NCI-H2081 (cell line): ENCODE measurements around the gene MPST.
A peak's percentile ranks its signal among the peaks of the same experiment; 100 is the strongest.

Experiments used
- DNase-seq, 2 experiments: peaks; one replicate each; lab custom pipeline; 2025; lab: John Stamatoyannopoulos, UW

Gene MPST

DNA sequence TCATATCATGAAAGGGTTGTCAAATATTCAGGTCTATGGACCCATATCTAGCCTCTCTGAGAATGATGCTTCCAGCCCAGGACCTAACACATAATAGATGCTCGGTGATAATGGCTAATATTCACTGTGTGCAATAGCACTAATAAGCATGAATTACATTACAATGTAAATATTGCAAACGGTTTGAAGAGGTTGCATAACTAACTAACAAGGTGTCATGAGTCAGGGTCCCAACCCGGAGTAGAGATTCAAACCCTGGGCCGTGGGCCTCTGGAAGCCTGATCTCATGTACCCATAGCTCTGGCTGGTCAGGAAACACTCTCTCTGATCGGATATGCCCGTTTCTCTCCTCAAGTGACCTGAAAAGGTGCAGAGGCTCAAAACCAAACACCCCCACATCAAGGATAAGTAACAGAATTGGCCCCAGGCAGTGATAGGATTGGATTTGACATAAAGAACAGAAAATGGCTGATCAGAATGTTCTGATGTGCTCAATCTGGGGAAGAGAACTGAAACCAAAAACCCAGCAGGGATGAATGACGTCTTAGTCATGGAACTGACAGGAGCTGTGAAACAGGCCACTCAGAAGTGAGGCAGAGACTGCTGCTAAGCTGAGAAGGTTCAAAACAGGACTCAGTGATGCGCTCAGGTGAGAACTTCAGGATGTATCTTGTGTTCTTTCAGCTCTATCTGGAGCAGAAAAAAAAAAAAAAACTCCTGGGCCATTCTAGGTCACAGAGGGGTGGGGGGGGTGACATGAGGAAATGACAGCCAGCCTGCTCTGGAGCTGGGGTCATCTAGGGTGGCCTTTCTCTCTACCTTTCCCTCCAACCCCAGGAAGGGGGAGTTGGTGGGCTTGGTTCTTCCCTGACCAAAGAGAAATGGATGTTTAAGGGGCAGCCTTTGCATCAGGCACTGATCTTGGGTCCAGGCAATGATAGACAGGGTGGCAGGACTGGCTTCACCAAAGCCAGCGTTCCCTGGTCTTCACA is 25.4 kb downstream of the MPST start:
- DNase-seq, result no peak

DNA sequence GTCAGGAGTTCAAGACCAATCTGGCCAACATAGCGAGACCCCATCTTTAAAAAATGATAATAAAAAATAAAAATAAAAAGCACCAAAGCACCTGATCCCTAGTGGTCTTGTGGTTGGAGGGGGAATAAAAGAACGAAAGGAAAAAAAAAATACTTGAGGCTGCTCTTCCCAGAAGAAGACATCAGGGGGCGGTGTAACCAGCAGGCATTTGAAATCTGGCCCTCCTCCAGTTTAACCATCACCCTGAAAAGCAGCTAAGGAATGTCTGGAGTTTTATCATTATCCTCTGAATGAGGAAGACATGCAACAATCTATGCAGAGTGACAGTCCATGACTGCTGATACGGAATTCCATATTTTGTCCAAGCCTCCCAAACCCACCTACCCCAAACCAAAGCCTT is 26.4 kb downstream of the MPST start:
- no peak for DNase-seq

DNA sequence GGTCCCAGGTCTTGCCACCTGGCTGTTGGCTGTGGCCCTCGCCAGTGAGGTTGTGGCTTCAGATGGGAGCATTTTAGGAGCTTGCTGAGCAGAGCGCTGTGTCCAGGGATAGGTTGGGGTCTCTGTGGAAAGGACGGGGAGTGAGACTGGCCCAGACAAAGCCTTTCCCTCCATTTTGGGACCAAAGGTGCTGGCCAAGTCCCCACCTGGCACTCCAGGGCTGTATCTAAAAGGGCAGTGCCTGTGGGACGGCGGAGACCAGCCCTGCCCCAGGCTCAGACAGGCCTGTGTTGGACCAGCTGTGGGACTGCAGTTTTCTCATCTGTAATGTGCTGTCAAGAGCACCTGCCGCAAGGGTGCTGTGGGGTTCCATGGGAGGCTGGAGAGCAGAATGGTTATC is 27.0 kb downstream of the MPST start:
- DNase-seq, result no peak

DNA sequence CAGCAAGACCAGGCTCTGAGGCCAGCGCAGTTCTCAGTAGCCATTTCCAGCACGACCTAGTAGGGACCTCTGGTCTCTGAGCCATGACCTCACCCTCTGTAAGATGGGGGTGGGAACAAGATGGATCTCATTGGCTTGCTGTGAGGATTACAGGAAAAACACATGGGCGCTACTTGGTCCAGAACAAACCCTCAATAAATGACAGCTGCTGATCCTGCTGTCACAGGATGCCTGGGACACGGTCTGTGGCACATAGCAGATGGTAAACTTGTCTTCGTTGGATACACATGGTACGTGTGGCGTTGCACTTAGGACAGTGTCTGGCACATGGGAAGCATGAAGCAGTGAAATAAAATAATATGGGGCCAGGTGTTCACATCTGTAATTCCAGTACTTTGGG is 27.5 kb downstream of the MPST start:
- no peak for DNase-seq

DNA sequence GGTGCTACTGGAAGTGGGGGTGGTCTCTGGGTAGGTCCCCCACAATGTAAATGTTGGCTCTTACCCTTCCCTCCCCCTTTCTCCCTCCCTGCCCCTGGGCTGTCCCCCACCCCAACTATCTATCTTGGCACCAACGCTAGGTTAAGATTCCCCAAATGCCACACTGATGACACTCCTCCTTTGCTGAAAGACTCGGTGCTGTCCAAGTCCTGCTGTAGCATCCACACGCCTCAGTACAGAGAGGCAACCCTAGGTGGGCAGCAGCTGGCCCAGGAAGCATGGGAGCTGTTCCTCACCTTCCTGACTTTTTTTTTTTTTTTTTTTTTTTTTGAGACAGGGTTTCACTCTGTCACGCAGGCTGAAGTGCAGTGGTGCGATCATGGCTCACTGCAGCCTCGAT is 28.6 kb downstream of the MPST start:
- DNase-seq, result no peak

DNA sequence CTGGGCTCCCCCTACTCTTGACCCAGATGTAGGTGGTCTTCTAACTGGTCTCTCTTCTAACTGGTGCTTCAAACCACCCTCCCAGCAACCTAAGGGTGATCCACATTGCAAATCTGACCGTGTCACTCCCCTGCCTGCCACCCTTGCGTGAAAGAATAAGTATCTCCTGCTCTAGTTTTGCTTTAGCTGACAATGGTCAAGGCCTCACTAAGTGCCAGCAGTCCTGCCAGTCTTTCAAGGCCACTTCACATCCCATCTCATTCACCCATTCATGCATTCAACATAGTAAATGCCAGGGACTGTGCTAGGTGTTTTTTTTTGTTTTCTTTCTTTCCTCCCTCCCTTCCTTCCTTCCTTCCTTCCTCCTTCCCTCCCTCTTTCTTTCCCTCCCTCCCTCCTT is 29.7 kb downstream of the MPST start:
- no peak for DNase-seq

DNA sequence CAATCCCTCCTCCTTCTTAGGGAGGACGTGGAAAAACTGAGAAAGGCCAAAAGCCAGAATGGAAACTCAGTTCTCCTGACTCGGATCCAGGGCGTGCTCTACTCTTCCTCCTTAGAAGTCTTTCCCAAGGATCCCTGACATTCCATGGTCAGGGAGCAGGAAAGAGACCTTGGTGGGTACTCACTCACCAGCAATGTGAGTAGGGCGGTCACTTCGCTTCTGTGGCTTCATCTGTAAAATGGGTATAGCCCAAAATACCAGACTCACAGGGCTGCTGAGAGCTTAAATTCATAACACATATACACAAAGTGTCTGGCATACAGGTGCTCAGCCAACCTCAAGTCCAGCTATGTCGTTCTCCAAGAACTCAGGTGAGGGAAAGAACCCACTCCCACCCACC is 31.4 kb downstream of the MPST start:
- DNase-seq, result no peak

DNA sequence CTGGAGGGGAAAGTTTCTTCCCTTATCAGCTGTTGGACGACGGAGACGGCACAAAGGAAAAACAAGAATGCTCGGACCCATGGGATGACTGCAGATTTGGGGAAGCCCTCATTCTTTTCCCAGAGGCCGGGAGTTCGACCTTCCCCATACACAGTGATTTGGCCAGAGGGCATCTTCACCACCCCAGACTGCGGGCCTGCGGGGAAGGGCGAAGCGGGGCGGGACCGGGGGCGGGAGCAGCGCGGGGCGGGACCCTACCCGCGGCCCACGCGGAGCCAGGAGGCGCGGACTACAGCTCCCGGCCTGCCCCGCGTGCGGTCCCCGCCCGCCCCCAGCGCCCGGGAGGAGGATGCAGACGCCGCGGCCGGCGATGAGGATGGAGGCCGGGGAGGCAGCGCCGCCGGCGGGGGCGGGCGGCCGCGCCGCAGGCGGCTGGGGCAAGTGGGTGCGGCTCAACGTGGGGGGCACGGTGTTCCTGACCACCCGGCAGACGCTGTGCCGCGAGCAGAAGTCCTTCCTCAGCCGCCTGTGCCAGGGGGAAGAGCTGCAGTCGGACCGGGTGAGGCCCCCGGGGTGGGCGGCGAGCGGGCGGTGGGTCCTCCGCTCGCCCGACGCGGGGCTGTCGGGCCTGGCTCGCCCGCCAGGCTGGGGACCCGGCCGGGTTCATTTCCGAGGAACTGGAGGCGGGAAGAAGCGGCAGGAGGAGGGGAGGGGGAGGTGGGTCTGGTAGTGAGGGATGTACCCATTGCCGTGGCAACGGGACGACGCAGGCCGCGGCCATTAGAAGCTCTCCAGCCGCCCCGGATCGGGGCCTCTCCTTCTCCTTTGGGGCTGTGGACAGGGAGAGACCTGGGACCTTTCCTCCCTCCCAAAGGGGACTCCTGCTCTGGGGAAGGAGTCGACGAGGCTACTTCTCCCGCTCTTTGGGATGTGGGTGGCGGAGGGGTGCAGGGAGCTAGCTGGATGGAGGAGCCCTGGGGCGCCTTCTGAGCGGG is 32.1 kb downstream of the MPST start, which contains the start of gene KCTD17:
Gene KCTD17 (plus strand): TSS at position 352 of the 995 bp plus-strand sequence. CDS start 19 bp downstream, at position 371.
- DNase-seq, result peak; percentile 27 to 54

DNA sequence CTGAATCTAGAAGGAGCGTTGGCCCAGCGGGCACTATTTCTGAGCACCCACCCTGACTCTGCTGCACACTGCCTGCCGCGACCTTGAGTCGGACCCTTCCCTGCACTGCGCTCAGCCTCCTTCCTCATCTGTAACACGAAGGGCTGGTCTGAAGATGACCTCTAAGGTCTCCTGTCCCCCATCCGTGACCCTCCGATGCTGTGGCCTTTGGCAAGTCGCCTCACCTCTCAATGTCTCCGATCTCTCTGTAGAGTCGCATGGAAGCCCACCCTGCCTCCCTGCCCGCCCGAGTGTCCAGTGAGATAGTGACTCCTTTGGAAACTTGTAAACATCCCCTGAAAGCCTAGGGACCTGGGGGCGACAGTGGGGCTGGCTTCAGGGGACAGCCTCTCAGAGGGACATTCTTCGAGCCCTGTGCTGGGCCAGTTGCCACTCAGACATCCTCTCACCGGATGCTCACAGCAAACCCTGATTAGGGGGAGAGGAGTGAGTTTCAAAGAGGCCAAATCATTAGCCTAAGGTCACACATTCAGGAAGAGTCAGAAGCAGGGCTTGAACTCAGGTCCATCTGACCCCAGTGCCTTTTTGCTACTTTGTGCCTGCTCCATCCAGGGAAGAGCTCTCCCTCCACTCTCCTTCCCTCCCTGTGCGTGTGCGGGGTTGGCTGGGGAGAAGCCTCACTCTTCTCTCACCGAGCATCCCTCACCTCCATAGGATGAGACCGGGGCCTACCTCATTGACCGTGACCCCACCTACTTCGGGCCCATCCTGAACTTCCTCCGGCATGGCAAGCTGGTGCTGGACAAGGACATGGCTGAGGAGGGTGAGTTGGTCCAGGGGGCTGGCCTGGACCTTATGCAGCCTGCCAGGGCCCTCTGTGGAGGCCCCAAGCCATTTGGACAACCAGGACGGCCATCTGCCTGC is 33.1 kb downstream of the MPST start:
- no peak for DNase-seq

DNA sequence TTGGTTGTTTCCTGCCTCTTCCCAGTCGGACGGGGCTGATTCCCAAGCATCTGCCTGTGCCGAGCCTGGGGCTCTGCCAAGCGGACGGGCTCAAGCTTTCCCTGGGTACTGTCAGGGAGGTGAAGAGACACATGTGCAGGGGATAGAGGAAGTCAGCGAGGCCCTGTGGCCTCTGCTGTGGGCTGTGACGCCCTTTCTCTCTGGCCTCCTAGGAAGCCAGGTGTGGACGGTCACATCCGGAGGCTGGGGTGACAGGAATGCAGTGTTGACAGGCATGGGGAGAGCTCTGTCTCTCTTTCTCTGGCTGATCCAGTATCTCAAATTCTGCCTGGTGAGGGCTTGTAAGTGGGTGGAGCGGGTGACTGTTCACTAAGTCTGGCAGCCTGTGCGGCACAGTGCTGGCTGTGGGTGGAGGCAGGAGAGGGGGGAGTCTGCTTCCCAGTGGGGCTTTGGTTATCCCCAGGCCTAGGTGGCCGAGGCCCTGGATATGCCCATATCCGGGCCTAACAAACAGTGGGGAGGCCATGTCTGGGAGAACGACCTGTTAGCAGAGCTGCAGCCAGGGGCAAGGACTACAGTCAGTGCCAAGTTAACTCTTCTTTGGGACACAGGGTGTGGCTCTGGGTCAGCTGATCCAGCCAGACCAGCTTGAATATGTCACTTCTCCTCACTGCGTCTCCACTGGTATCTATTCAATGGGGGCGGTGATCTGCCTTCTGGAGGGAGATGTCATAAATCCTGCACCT is 33.9 kb downstream of the MPST start:
- no peak for DNase-seq

DNA sequence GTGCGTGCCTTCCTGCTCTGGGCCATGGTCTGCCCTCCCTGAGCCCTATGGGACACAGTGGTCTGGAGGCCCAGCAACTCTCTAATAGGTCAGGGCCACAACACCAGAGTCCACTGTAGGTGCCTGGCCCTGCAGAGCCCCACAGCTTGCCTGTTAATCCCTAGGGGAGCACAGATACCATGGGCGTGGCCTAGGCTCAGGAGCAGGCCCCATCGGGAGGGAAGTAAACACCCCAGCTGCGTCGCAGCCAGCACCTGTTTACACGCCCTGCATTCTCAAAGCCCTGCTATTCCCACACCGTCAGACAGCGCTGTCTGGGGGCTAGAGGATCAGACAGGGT is 34.5 kb downstream of the MPST start:
- DNase-seq, result peak in 1 of 2 experiments; percentile 51

DNA sequence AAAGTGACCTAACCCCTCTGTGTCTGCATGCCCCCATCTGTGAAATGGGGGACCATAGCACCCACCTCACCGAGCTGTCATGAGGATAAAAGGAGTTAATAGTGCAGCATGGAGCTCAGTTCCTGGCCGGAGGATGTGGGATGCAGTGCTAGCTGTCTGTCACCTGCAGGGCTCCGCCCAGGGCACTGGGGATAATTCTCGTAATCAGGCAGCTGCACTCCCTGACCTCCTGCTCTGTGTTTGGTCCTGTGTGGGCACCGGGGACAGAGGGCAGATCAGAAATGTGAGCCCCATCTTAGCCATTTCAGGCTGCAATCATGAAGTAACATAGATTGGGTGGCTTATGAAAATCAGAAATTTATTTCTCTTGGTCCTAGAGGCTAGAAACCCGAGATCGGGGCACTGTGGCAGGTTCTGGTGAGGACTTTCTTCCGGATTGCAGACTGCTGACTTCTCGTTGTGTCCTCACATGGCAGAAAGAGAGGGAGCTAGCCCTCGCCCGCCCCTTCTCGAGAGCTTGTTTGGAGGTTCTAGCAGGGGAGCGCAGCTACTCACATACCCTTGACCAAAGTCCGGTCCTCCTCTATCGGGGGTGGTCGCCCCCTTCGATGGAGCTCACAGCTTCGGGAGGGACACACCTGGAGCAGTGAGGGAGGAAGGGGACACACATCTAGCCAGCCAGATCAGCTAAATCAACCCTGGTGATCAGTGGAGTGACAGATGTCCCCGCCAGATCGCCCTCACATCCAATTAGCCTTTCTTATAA is 35.2 kb downstream of the MPST start:
- no peak for DNase-seq

DNA sequence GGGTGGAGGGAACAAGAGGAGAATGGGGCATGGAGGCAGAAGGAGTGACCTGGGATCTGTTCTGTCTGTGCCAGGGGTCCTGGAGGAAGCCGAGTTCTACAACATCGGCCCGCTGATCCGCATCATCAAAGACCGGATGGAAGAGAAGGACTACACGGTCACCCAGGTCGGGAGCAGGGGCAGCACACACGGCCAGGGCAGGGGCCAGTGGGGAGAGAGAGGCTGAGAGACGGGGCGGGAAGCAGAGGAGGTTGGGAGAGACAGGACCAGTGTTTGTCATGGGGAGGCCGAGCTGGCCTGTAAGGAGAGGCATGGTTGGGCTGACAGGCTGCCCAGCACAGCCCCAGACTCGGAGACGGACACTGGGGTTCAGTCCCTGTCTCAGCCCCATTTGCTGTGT is 36.7 kb downstream of the MPST start:
- no peak for DNase-seq

DNA sequence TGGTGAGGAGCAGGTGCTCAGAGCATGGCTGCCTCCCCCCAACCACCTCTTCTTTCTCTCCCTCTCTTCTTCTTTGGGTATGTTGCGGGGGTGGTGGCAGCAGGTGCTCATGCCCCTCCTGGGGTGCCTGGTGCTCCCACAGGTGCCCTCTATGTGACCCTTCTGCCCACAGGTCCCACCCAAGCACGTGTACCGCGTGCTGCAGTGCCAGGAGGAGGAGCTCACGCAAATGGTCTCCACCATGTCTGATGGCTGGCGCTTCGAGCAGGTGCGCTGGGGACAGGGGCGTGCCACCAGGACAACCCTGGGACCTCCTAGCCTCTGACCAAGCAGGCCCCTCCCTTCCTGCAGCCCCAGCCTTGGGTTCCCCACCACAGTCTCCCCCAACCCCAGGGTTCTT is 37.7 kb downstream of the MPST start:
- DNase-seq, result no peak

DNA sequence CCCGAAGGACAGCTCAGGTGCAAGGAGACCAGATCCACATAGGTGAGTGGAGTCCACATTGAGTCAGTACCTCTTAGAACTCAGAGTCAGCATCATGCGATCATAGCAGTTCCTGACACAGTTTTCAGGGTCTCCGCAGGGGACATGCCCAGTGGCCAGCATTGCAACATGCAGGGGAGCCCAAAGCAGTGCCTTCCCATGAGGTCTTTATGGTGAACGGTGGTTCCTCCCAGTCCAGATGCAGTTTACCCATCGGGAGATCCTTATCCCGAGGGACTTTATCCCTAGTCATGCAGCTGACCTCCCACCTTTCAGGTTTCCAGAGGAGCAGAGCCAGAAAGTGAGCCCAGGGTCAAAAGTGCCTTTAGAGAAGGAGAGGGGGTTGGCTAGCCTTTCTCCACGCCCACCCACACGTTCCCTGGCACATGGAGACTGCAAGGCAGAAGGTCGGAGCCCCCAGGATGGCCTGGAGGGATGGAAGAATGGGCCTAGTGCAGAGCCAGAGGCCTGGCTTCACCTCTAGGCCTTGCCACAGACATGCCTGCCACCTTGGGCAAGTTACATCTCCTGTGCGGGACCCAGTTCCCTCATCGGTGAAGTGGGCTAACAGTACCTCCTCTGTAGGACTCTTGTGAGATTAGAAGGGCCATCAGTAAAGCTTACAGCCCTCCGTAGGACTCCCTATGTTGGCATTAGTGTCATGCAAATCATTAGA is 38.4 kb downstream of the MPST start:
- DNase-seq, result no peak

DNA sequence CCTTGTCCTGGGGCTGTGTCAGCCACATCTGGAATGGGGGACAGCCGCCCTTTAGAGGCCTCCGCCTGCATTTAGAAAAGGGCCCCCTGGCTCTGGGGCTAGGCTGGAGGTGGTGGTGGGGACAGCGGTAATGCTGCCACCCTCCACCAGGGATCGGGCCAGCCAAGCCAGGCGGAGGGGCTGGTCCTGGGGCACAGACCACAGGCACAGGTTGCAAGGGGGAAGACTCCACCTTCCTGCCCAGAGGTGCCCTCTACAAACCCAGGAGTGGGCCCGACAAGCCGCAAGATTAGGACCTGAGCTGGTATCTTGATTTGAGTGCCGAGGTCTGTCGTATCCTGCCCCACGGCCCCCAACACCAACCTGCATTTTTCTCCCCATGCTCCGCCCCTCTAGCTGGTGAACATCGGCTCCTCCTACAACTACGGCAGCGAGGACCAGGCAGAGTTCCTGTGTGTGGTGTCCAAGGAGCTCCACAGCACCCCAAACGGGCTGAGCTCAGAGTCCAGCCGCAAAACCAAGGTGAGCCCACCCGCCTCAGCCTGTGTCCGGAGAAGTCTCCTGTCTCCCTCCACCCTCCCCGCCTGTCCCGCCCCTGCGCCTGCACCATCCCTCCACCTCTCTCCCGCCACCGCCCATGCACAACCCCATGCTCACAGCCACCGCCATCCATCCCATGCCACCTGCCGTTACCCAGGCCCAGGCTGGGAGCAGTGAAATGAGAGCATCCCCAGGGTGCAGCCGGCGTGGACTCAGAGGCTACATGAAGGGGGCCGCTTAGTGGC is 39.6 kb downstream of the MPST start:
- DNase-seq, result no peak

DNA sequence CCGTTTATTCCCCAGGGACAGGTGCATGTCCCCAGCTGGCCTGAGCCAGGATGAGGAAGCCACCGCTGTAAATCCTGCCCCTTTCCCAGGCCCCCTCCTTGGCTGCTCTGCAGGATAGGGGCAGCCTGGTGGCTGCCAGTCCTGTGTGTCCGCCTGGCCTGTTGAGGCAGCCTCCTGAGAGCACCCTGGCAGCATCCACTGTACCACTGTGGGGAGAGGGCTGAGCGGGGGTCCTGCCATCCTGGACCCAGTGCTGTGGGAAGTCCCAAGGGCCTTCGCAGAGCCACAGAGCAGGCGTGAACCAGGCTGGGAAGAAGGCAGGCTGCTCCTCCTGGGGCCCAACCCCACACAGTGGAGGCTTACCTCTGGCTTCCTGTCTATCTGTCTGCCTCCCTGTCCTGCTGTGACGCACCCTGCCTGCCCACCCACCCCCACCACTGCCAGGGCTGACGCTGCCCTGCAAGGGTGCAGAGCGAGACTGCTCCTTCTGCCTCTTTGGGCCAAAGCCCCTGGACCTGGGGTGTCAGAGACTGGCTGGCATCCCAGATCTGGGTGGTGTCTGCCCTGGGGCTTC is 40.4 kb downstream of the MPST start:
- no peak for DNase-seq
